Measurements from ENCODE around the gene GJA3. TPM values are rescaled to one million over a fixed set of nuclear protein-coding genes. Genes with fewer than 3 reads are reported as not detected.

GJA3 gene
- total and polyA plus RNA-seq, 10 of the 15 experiments (the other 5 are each of a cell fraction or from before 2014, with no cell fraction given), result 0.03 to 0.11 (median 0.04) TPM; not detected in 5

DNA sequence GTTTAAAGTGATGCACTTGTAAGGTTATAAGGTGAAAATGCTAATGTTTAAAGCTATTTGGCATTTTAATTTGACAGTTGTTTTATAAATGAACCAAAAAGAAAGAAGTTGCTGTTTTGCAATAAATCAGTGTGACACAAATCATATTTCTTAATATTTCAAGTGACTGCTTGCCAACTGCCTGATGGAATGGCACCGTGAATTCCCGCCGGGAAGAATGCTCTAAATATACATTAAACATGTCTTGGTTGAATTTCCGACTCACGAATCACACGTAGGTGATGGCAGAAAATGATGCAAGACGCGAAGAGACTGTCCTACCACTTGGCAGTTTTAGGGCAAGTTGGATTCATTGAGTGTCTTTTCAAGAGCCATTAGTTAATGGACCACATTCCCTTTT, 34.9 kb upstream of the GJA3 start:
- H3K9me3 ChIP-seq (replicated peaks; ENCODE audit: control insufficient read depth, insufficient read depth, low read length), result no peaks in the 10 kb centered on the region
- ChIA-PET RAD21 (ENCODE audit: unreplicated experiment) (interaction anchor here (1.6 kb wide), 1 partner anchor 730 kb away, joined by 6 read pairs; no protein-coding TSS in a partner anchor), CTCF (interaction anchor here (0.6 to 6.6 kb wide), 8 partner anchors 10 to 731 kb away, joined by 3 to 101 read pairs (median 6); no protein-coding TSS in a partner anchor), POLR2A (no interaction called here), SMC1A (ENCODE audit: uncharacterized antibody, unreplicated experiment) (interaction anchor here (1.3 to 2.7 kb wide), 4 partner anchors 9 to 293 kb away, joined by 3 to 27 read pairs (median 5); no protein-coding TSS in a partner anchor)
- no peaks in the 10 kb centered on the region for H4K20me1 ChIP-seq (ENCODE audit: control insufficient read depth, insufficient read depth)
- in situ Hi-C loops (cut with MboI), result loop anchor here (25.0 kb wide), 1 partner anchor 642 kb away; no protein-coding TSS in a partner anchor
- H3K9ac ChIP-seq (ENCODE audit: control insufficient read depth, insufficient read depth, low read length), result no peak overlapping the region
- TF ChIP-seq, protein P1, sequence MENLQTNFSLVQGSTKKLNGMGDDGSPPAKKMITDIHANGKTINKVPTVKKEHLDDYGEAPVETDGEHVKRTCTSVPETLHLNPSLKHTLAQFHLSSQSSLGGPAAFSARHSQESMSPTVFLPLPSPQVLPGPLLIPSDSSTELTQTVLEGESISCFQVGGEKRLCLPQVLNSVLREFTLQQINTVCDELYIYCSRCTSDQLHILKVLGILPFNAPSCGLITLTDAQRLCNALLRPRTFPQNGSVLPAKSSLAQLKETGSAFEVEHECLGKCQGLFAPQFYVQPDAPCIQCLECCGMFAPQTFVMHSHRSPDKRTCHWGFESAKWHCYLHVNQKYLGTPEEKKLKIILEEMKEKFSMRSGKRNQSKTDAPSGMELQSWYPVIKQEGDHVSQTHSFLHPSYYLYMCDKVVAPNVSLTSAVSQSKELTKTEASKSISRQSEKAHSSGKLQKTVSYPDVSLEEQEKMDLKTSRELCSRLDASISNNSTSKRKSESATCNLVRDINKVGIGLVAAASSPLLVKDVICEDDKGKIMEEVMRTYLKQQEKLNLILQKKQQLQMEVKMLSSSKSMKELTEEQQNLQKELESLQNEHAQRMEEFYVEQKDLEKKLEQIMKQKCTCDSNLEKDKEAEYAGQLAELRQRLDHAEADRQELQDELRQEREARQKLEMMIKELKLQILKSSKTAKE (IDR thresholded peaks at IDR 0.05; ENCODE audit: low read depth, poor library complexity, severe bottlenecking), result no peak
- no peak for TF ChIP-seq KDM1A (IDR thresholded peaks at IDR 0.05; ENCODE audit: borderline replicate concordance)
- TF ChIP-seq, protein P2, sequence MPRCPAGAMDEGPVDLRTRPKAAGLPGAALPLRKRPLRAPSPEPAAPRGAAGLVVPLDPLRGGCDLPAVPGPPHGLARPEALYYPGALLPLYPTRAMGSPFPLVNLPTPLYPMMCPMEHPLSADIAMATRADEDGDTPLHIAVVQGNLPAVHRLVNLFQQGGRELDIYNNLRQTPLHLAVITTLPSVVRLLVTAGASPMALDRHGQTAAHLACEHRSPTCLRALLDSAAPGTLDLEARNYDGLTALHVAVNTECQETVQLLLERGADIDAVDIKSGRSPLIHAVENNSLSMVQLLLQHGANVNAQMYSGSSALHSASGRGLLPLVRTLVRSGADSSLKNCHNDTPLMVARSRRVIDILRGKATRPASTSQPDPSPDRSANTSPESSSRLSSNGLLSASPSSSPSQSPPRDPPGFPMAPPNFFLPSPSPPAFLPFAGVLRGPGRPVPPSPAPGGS (IDR thresholded peaks at IDR 0.05; ENCODE audit: borderline replicate concordance, insufficient read depth, low read depth, low read length, poor library complexity, severe bottlenecking), result no peak
- TF ChIP-seq TBL1XR1 (IDR thresholded peaks at IDR 0.05; ENCODE audit: low read depth, low read length), result no peak
- TF ChIP-seq TARDBP (IDR thresholded peaks at IDR 0.05; ENCODE audit: borderline replicate concordance), result no peak
- no peak for TF ChIP-seq NR2C1 (IDR thresholded peaks at IDR 0.05)
- no peak for TF ChIP-seq RBBP5 (conservative IDR thresholded peaks at IDR 0.05)
- H3K27ac ChIP-seq (ENCODE audit: control insufficient read depth, insufficient read depth), result no peak overlapping the region
- no peaks in the 10 kb centered on the region for H3K79me2 ChIP-seq (ENCODE audit: control insufficient read depth, insufficient read depth, low read length)
- H3K4me3 ChIP-seq, result no peak overlapping the region
- DNase-seq (ENCODE audit: low read depth, low spot score), result no peak
- BruUV-seq (replicated peaks), result no TSS peak
- H3K36me3 ChIP-seq (ENCODE audit: control insufficient read depth in 2 of 2, insufficient read depth in 2 of 2, low read length in 1 of 2), result no peaks in the 10 kb centered on the region
- intact Hi-C loops (cut with micrococcal nuclease; ENCODE audit: unreplicated experiment), result loop anchor here (5.0 kb wide), 1 partner anchor 632 kb away; no protein-coding TSS in a partner anchor
- peaks cover 7 to 25% of the 10 kb centered on the region in 2 experiments; a peak in 3 of 4 replicates for H3K27me3 ChIP-seq (replicated peaks in 1 of 2; ENCODE audit: control insufficient read depth in 2 of 2, insufficient read depth in 2 of 2, low read length in 1 of 2)
- H2AFZ ChIP-seq (ENCODE audit: control insufficient read depth, low read depth, low read length), result no peak overlapping the region
- no peak for ATAC-seq
- peaks cover 12% of the 10 kb centered on the region for H3K4me1 ChIP-seq (ENCODE audit: control insufficient read depth, insufficient read depth, low read length)
- FAIRE-seq, result no peak
- no peak overlapping the region for H3K4me2 ChIP-seq (ENCODE audit: control insufficient read depth, insufficient read depth)
- WGBS (ENCODE audit: insufficient coverage, insufficient replicate concordance, low lambda C conversion rate, missing lambda C conversion rate), result 83% methylated on average over 8 of the region's 8 CpGs

All from GM12878 (cell line).